Measurements from ENCODE around the gene MROH2B.

Gene MROH2B

DNA sequence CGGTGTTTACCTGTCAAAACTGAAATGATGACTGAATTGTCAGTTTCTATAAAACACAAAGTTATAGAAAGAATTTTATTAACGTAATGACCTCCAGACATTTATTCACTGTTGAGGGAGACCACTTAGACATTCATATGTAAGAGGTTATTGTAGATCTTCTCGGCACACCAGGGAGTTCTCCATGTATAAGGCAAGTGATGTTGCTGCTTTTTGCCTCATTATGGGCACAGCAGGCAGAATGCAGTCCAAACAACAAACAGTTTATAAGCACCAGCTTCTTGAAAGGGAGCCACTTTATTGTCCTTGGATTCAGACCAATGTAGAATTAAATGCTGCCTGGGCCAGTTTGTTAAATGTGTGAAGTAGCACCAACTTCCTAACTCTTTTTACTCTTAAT, 95.1 kb downstream of the MROH2B start:
- no peaks in the 10 kb centered on the region for H3K27me3 ChIP-seq
- H3K9ac ChIP-seq, result no peak overlapping the region
- no peak overlapping the region for H3K27ac ChIP-seq
- TF ChIP-seq Cebpa-rat (IDR thresholded peaks at IDR 0.05), result no peak
- H3K4me3 ChIP-seq, result no peak overlapping the region
- no peaks in the 10 kb centered on the region for H3K9me3 ChIP-seq
- H3K36me3 ChIP-seq, result no peaks in the 10 kb centered on the region
- no peak overlapping the region for H3K4me2 ChIP-seq
- H3K4me1 ChIP-seq, result no peaks in the 10 kb centered on the region
- no peaks in the 10 kb centered on the region for H4K20me1 ChIP-seq

GRCh38 chr5:40973364-40974004, 97.7 kb downstream of the MROH2B start:
- no peaks in the 10 kb centered on the region for H3K9me3 ChIP-seq
- TF ChIP-seq Cebpa-rat (IDR thresholded peaks at IDR 0.05), result no peak
- no peak overlapping the region for H3K4me3 ChIP-seq
- no peaks in the 10 kb centered on the region for H4K20me1 ChIP-seq
- no peaks in the 10 kb centered on the region for H3K36me3 ChIP-seq
- no peak overlapping the region for H3K27ac ChIP-seq
- no peaks in the 10 kb centered on the region for H3K4me1 ChIP-seq
- H3K27me3 ChIP-seq, result no peaks in the 10 kb centered on the region
- no peak overlapping the region for H3K4me2 ChIP-seq
- H3K9ac ChIP-seq, result no peak overlapping the region

DNA sequence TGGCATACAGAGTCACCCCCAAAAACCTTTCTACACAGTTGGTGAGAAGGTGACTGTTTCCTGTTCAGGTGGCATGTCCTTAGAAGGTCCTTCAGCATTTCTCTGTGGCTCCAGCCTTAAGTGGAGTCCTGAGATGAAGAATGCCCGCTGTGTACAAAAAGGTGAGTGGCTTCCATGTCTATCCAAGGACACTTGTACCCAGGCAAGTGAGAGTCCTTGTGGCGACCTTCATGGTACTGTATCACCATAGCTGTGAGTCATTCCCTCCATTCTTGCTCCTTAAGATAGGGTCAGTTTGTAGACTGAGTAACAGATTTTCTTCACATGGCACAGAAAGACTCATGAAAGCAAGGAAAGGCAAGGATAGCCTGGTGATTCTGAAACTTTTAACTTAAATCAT, 98.7 kb downstream of the MROH2B start:
- H3K27me3 ChIP-seq, result no peaks in the 10 kb centered on the region
- H3K9ac ChIP-seq, result no peak overlapping the region
- H3K9me3 ChIP-seq, result no peaks in the 10 kb centered on the region
- no peaks in the 10 kb centered on the region for H4K20me1 ChIP-seq
- H3K4me2 ChIP-seq, result no peak overlapping the region
- no peak overlapping the region for H3K4me3 ChIP-seq
- H3K4me1 ChIP-seq, result no peaks in the 10 kb centered on the region
- H3K27ac ChIP-seq, result no peak overlapping the region
- no peak for TF ChIP-seq Cebpa-rat (IDR thresholded peaks at IDR 0.05)
- no peaks in the 10 kb centered on the region for H3K36me3 ChIP-seq

DNA sequence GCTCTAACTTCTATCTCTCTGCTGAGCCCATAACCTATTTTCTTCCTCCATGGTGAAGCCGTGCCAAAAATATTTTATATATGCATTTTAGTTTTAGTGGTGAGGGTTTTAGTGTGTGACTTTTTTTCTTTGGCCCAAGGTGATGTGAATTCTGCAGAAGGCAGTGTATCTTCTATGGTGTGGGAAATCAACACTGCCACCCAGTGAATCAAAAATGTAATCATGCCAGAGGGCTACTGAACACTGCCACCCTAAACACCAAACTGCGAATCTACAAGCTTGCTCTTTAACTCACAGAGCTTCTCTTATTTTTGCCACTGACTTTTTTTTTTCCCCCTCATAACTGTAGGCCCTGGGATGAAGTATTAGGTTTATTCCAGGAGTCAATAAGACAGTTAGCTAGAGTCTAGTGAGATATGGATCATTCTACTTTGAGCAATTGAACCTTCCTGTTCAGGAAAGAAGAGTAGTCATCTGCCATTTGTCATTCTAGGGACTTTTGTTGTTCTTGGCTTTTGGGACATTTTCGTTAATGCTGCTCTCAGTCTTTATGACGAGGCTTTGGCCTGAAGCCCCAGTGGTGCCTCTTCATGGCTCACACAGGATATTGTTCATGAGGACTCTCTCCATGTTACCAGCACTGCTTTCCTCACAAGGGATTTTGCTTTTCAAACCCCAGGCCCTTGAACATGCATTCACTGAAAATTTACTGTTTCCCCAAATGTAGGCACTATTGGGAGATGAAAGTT, 108.8 kb downstream of the MROH2B start:
- H3K4me2 ChIP-seq, result no peak overlapping the region
- no peak overlapping the region for H3K27ac ChIP-seq
- no peaks in the 10 kb centered on the region for H3K36me3 ChIP-seq
- H3K27me3 ChIP-seq, result no peaks in the 10 kb centered on the region
- no peak for TF ChIP-seq Cebpa-rat (IDR thresholded peaks at IDR 0.05)
- no peak overlapping the region for H3K9ac ChIP-seq
- peaks cover 4% of the 10 kb centered on the region; the same call in 1 of the 2 replicates for H3K9me3 ChIP-seq
- no peak overlapping the region for H3K4me3 ChIP-seq
- H3K4me1 ChIP-seq, result no peaks in the 10 kb centered on the region
- H4K20me1 ChIP-seq, result no peaks in the 10 kb centered on the region

- no peaks in the 10 kb centered on the region for H3K36me3 ChIP-seq
- no peak overlapping the region for H3K9ac ChIP-seq
- peaks cover 4% of the 10 kb centered on the region; the same call in 1 of the 2 replicates for H3K9me3 ChIP-seq
- H3K4me2 ChIP-seq, result no peak overlapping the region
- no peaks in the 10 kb centered on the region for H3K4me1 ChIP-seq
- no peaks in the 10 kb centered on the region for H4K20me1 ChIP-seq
- H3K4me3 ChIP-seq, result no peak overlapping the region
- H3K27me3 ChIP-seq, result no peaks in the 10 kb centered on the region
- no peak for TF ChIP-seq Cebpa-rat (IDR thresholded peaks at IDR 0.05)
- no peak overlapping the region for H3K27ac ChIP-seq
Measured at GRCh38 chr5:40960037-40960436, 111.1 kb downstream of the MROH2B start.

- H4K20me1 ChIP-seq, result no peaks in the 10 kb centered on the region
- H3K9ac ChIP-seq, result no peak overlapping the region
- H3K27ac ChIP-seq, result no peak overlapping the region
- no peak overlapping the region for H3K4me2 ChIP-seq
- no peaks in the 10 kb centered on the region for H3K27me3 ChIP-seq
- H3K36me3 ChIP-seq, result no peaks in the 10 kb centered on the region
- H3K4me1 ChIP-seq, result no peaks in the 10 kb centered on the region
- TF ChIP-seq Cebpa-rat (IDR thresholded peaks at IDR 0.05), result no peak
- H3K4me3 ChIP-seq, result no peak overlapping the region
- H3K9me3 ChIP-seq, result peaks cover 4% of the 10 kb centered on the region; the same call in 1 of the 2 replicates
Measured at GRCh38 chr5:40958811-40959210, 112.3 kb downstream of the MROH2B start.

- no peaks in the 10 kb centered on the region for H3K27me3 ChIP-seq
- no peak overlapping the region for H3K4me2 ChIP-seq
- H3K36me3 ChIP-seq, result no peaks in the 10 kb centered on the region
Measured at GRCh38 chr5:40957048-40957447, 114.1 kb downstream of the MROH2B start.

GRCh38 chr5:40955313-40955712, 115.8 kb downstream of the MROH2B start:
- Histone ChIP-seq H3K27me3 (no peaks in the 10 kb centered on the region), H3K9ac (no peak overlapping the region), H3K4me2 (no peak overlapping the region), H4K20me1 (no peaks in the 10 kb centered on the region), H3K36me3 (no peaks in the 10 kb centered on the region), H3K4me1 (peaks cover 9% of the 10 kb centered on the region), H3K4me3 (no peak overlapping the region), H3K27ac (no peak overlapping the region), H3K9me3 (peaks cover 4% of the 10 kb centered on the region; the same call in 1 of the 2 replicates)
- no peak for TF ChIP-seq Cebpa-rat (IDR thresholded peaks at IDR 0.05)

More at GRCh38 chr5:40957048-40957447, 114.1 kb downstream of the MROH2B start:
- Histone ChIP-seq H3K9ac (no peak overlapping the region), H3K4me3 (no peak overlapping the region), H3K27ac (no peak overlapping the region), H4K20me1 (no peaks in the 10 kb centered on the region), H3K4me1 (no peaks in the 10 kb centered on the region), H3K9me3 (peaks cover 4% of the 10 kb centered on the region; the same call in 1 of the 2 replicates)
- TF ChIP-seq Cebpa-rat (IDR thresholded peaks at IDR 0.05), result no peak
